NCI-H2196 treated with DMSO at 0.1 percent for 48 hours (cell line): Measurements from ENCODE around the gene WNT1.

ENCODE experiments used
- DNase-seq: peaks from one replicate; lab custom pipeline; 2025; ENCODE audit not compliant: unreplicated experiment; lab: John Stamatoyannopoulos, UW

WNT1 gene

GRCh38 chr12:48999371-49000131, 21.4 kb downstream of the WNT1 start, which contains the start of gene DDN:
DDN (minus strand) TSS chr12:48999375; CDS start chr12:48999287, 88 bp downstream.
- DNase-seq = no peak

GRCh38 chr12:49000346-49000745, 22.2 kb downstream of the WNT1 start:
- no peak for DNase-seq

GRCh38 chr12:49008943-49009342, 30.8 kb downstream of the WNT1 start:
- DNase-seq = no peak

- DNase-seq = no peak
Observed at GRCh38 chr12:49010092-49010668, 32.1 kb downstream of the WNT1 start.

GRCh38 chr12:49012739-49013138, 34.6 kb downstream of the WNT1 start:
- no peak for DNase-seq

- DNase-seq = no peak
Observed at GRCh38 chr12:49013428-49013827, 35.3 kb downstream of the WNT1 start.

- DNase-seq = no peak
Observed at GRCh38 chr12:49014547-49014946, 36.4 kb downstream of the WNT1 start.

GRCh38 chr12:49015196-49015595, 37.1 kb downstream of the WNT1 start:
- DNase-seq = no peak

GRCh38 chr12:49017891-49018260, 39.8 kb downstream of the WNT1 start:
- no peak for DNase-seq

GRCh38 chr12:49018261-49019119, 40.4 kb downstream of the WNT1 start, which contains the start of gene PRKAG1:
PRKAG1 (minus strand) TSS chr12:49018776; CDS start chr12:49018740, 36 bp downstream.
- DNase-seq = peak; percentile 86

GRCh38 chr12:49019120-49019430, 41.0 kb downstream of the WNT1 start:
- DNase-seq = no peak

- DNase-seq = no peak
Observed at GRCh38 chr12:49019443-49020324, 41.6 kb downstream of the WNT1 start.

- no peak for DNase-seq
Observed at GRCh38 chr12:49020441-49020840, 42.3 kb downstream of the WNT1 start.

GRCh38 chr12:49021292-49021915, 43.3 kb downstream of the WNT1 start:
- DNase-seq = no peak

- DNase-seq = no peak
Observed at GRCh38 chr12:49022558-49023178, 44.5 kb downstream of the WNT1 start.

- no peak for DNase-seq
Observed at GRCh38 chr12:49023812-49024211, 45.7 kb downstream of the WNT1 start.

GRCh38 chr12:49024543-49024942, 46.4 kb downstream of the WNT1 start:
- DNase-seq = no peak

GRCh38 chr12:49025463-49025862, 47.3 kb downstream of the WNT1 start:
- no peak for DNase-seq

GRCh38 chr12:49026101-49026500, 48.0 kb downstream of the WNT1 start:
- DNase-seq = no peak
